Medulla oblongata (tissue), 1 donor: ENCODE data around the gene EVPLL.
"Not testable (repeated sequence)": the region's sequence is repeated elsewhere in the genome, so short reads cannot be mapped to it uniquely, and the experiment has no call there.

ENCODE experiments used
- DNase-seq: peaks from one replicate; pipeline ENCODE4 v3.0.0-alpha.2; 2015; ENCODE audit errors: extremely low spot score

EVPLL gene

GRCh38 chr17:18423015-18423414, 45.4 kb downstream of the EVPLL start:
- DNase-seq = not testable (repeated sequence)

DNA sequence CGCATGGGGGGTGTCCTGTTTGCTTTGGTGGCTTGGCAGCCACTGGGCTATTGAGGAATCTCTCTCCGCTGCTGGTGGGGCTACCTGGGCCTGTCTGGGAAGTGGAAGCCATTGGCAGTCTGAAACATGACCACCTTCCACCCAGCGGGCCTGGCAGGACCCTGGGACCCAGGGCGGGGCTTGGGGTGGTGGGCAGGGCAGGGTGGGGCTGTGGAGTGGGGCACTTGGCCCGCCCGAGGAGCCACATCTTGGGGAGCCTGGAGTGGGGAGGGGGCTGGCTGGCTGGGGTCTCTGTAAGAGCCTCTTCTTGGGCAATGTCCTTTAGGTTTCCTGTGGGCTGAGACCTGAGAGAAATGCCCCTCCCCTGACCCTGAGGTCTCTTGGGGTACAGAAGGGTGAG, 48.0 kb downstream of the EVPLL start:
- not testable (repeated sequence) for DNase-seq

DNA sequence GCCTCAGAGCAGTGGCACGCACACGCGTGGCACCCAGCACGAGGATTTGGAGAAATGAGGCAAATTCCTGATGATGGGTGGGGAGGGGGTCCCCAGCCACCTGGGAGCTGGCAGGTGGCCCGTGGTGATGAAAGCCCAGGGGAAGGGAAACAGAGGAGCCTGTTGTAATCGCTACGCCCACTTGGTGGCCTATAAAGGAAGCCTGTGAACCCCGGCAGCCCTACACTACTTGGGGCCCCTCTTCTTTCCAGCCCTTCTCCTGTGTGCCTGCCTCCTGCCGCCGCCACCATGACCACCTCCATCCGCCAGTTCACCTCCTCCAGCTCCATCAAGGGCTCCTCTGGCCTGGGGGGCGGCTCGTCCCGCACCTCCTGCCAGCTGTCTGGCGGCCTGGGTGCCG, 49.1 kb downstream of the EVPLL start:
- DNase-seq = not testable (repeated sequence)

DNA sequence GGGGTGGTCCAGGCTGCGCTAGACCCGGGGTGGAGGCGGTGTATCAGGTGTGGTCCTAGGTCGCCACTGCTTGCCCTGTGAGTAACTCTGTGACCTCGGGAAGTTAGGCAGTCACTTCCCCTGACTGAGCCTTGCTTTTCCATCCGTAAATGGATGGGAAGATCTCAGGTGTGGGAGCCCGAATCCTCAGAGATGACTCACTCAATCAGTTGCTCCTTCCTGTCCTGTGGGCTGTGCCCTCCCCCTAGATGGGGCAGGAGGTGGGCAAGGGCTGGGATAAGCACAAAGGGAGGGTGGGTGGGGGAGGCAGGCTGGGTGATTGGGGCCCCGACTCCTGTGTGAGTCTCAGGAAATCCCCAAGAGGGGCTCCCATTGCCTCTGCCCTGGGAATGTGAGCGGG, 54.6 kb downstream of the EVPLL start:
- DNase-seq = not testable (repeated sequence)
